Parathyroid adenoma (tissue), 2 donors: Measurements from ENCODE around the gene SNX27.

Source experiments
- H2AFZ ChIP-seq: fragments of 300-600 bp; sonication (generic); one replicate; pipeline ENCODE4 v1.7.0; 2017; ENCODE audit warnings: antibody characterized with exemption, mild to moderate bottlenecking
- H3K27ac ChIP-seq: fragments of 300-600 bp; sonication (generic); one replicate; pipeline ENCODE4 v1.7.0; 2017
- H3K27me3 ChIP-seq: fragments of 300-600 bp; sonication (generic); one replicate; pipeline ENCODE4 v1.7.0; 2017; ENCODE audit warnings: low read length; ENCODE audit not compliant: control insufficient read depth, insufficient read depth
- H3K36me3 ChIP-seq: fragments of 300-600 bp; sonication (generic); one replicate; pipeline ENCODE4 v1.7.0; 2017; ENCODE audit warnings: low read length; ENCODE audit not compliant: control insufficient read depth, insufficient read depth
- H3K4me1 ChIP-seq: fragments of 300-600 bp; sonication (generic); one replicate; pipeline ENCODE4 v1.7.0; 2017; ENCODE audit warnings: control low read depth
- H3K4me2 ChIP-seq: fragments of 300-600 bp; sonication (generic); one replicate; pipeline ENCODE4 v1.7.0; 2017; ENCODE audit warnings: low read length
- H3K4me3 ChIP-seq: fragments of 300-600 bp; sonication (generic); one replicate; pipeline ENCODE4 v1.7.0; 2017; ENCODE audit warnings: low read depth, low read length
- H3K79me2 ChIP-seq: fragments of 300-600 bp; sonication (generic); one replicate; pipeline ENCODE4 v1.7.0; 2017; ENCODE audit warnings: control low read depth
- H3K9ac ChIP-seq: fragments of 300-600 bp; sonication (generic); one replicate; pipeline ENCODE4 v1.7.0; 2017; ENCODE audit warnings: mild to moderate bottlenecking
- H3K9me3 ChIP-seq: fragments of 300-600 bp; sonication (generic); one replicate; pipeline ENCODE4 v1.7.0; 2017; ENCODE audit warnings: low read length; ENCODE audit not compliant: control insufficient read depth
- CTCF ChIP-seq: fragments of 300-600 bp; sonication (generic); IDR thresholded peaks from one replicate; pipeline ENCODE4 v1.7.0; 2017; ENCODE audit warnings: antibody characterized with exemption, mild to moderate bottlenecking
- donor health status: primary hyperparathyroidism.

SNX27 gene

DNA sequence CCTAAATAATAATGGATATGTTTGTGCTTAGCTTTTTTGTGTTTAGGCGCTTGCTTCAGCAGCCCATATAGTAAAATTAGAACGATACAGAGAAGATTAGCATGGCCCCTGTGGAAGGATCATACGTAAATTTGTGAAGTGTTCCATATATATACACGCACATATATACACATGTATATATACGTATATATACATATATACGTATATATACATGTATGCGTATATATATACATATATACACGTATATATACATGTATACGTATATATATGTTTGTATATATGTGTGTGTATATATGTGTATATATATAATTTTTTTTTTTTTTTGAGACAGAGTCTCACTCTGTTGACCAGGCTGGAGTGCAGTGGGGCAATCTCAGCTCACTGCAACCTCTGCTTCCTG, 17.4 kb downstream of the SNX27 start:
- Histone ChIP-seq H3K36me3 (no peaks in the 10 kb centered on the region), H3K4me1 (no peaks in the 10 kb centered on the region), H3K9ac (no peak overlapping the region), H3K9me3 (no peaks in the 10 kb centered on the region), H3K79me2 (peaks cover 9% of the 10 kb centered on the region), H3K4me2 (no peak overlapping the region), H3K4me3 (no peak overlapping the region), H2AFZ (no peak overlapping the region), H3K27ac (no peak overlapping the region), H3K27me3 (no peaks in the 10 kb centered on the region)
- no peak for TF ChIP-seq CTCF

DNA sequence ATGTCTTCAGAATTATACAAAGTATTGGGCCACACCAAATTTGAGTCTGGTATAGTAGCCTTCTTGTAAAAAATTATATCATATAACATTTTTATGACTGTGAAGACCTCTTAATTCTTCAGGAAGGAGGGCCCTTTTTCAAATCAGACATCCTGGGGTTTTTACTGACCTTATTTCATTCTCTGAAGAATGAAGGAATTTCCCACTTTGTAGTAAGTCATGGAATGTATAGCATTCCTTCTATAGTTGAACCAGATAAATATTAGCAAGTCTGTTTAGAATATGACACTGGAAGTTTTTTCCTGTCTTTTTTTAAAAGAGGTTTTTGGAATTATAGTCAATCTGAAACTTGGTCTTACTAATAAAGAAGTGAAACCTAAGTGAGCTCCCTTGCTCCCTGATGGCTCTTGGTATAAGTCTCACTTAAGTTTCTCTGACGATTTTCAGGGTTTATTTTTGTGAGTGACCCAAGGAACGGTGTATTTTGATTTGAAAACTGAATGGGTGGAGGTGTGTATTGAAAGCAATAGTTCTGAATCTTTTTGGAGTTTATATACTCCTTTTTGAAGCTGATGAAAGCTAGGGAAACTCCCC, 23.7 kb downstream of the SNX27 start:
- no peak overlapping the region for H3K9ac ChIP-seq
- H3K9me3 ChIP-seq: no peaks in the 10 kb centered on the region
- no peaks in the 10 kb centered on the region for H3K36me3 ChIP-seq
- TF ChIP-seq CTCF: no peak
- H2AFZ ChIP-seq: no peak overlapping the region
- no peaks in the 10 kb centered on the region for H3K27me3 ChIP-seq
- H3K4me3 ChIP-seq: no peak overlapping the region
- no peaks in the 10 kb centered on the region for H3K79me2 ChIP-seq
- H3K4me2 ChIP-seq: no peak overlapping the region
- H3K27ac ChIP-seq: no peak overlapping the region
- H3K4me1 ChIP-seq: peaks cover 4% of the 10 kb centered on the region

DNA sequence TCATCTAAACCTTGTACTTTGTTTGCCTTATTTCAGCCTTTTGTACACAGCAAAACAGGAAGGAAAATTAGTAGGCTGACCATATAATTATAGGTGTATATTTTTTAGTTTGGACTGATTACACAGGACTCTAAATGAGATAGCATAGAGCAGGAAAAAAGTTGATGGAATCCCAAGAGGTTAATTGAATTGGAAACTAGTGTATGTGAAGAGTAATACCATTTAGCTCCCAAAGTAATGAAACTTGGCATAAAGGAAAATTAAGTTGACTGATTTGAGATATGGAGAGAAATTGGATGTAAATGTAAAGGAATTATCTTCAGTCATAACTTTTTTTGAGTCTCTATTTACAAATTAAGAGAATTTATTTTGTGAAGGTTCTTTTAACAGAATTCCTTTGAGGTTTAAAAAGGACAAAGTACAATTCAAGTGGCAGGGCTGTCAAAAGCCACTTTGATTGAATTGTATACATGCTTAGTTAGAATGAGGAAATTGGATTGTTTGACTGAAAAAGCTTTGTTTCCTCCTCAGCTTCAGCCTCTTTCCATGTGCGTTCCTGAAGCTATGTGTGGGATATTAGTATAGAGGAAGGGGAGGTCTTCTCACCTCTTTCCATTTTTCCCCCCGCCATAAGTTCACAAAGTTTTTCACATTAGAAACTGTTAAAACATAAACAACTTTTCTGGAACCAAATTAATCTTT, 26.4 kb downstream of the SNX27 start:
- Histone ChIP-seq H3K4me1 (peaks cover 4% of the 10 kb centered on the region), H3K27me3 (no peaks in the 10 kb centered on the region), H3K9ac (no peak overlapping the region), H3K4me2 (peak overlapping the region; percentile 32), H2AFZ (no peak overlapping the region), H3K9me3 (no peaks in the 10 kb centered on the region), H3K4me3 (peak overlapping the region; percentile 0), H3K36me3 (no peaks in the 10 kb centered on the region), H3K79me2 (no peaks in the 10 kb centered on the region), H3K27ac (no peak overlapping the region)
- TF ChIP-seq CTCF: no peak

DNA sequence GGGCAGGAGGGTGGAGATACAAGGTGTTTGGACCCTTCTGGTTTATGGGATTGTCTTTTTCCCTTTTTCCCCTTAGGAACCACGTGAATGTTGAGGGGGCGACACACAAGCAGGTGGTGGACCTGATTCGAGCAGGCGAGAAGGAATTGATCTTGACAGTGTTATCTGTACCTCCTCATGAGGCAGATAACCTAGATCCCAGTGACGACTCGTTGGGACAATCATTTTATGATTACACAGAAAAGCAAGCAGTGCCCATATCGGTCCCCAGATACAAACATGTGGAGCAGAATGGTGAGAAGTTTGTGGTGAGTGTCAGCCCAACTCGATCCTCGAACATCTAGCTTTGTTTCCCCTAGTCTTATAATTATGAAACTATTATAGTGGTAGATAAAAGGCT, 27.0 kb downstream of the SNX27 start:
- Histone ChIP-seq H3K9me3 (no peaks in the 10 kb centered on the region), H3K4me3 (no peak overlapping the region), H3K27ac (no peak overlapping the region), H3K27me3 (no peaks in the 10 kb centered on the region), H3K4me2 (no peak overlapping the region), H3K9ac (no peak overlapping the region), H3K36me3 (no peaks in the 10 kb centered on the region), H3K79me2 (peaks cover 4% of the 10 kb centered on the region), H3K4me1 (peaks cover 4% of the 10 kb centered on the region), H2AFZ (no peak overlapping the region)
- TF ChIP-seq CTCF: no peak

DNA sequence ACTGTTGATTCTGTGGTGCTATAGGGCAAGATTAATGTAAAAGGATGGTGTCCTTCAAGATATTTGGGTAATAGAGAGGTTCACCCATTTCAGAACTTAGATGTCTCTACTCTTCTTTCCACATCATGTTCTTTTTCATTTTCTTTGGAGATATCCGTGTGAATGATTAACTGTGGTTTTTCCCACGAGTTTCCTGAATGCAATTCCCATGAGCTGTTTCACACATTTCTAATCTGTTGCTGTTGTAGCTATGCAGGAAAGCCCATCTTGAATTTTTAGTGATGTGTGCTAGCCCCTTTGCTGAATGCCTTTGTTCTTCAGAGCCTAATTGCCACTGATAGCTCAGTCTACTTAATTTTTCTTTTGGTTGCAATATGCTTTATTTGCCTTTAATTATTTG, 27.6 kb downstream of the SNX27 start:
- H3K4me1 ChIP-seq: peaks cover 4% of the 10 kb centered on the region
- no peak for TF ChIP-seq CTCF
- no peaks in the 10 kb centered on the region for H3K27me3 ChIP-seq
- H3K4me3 ChIP-seq: no peak overlapping the region
- H3K4me2 ChIP-seq: no peak overlapping the region
- H3K9me3 ChIP-seq: no peaks in the 10 kb centered on the region
- H2AFZ ChIP-seq: no peak overlapping the region
- H3K79me2 ChIP-seq: peaks cover 4% of the 10 kb centered on the region
- H3K9ac ChIP-seq: no peak overlapping the region
- no peak overlapping the region for H3K27ac ChIP-seq
- no peaks in the 10 kb centered on the region for H3K36me3 ChIP-seq
